Stimulated activated CD8-positive, alpha-beta memory T cell treated with anti-CD3 and anti-CD28 coated beads, Interleukin-4, amount 100 ng/mL, for 4 hours (primary cell): ENCODE data around the gene PSG11.
"Not testable (repeated sequence)": the region's sequence is repeated elsewhere in the genome, so short reads cannot be mapped to it uniquely, and the experiment has no call there.

Experiments
- DNase-seq, 2 donors: peaks; one replicate each; pipeline ENCODE4 v3.0.0-alpha.2; 2020; ENCODE audit warnings: low read depth in 2 of 2, low spot score in 1 of 2

PSG11 gene

DNA sequence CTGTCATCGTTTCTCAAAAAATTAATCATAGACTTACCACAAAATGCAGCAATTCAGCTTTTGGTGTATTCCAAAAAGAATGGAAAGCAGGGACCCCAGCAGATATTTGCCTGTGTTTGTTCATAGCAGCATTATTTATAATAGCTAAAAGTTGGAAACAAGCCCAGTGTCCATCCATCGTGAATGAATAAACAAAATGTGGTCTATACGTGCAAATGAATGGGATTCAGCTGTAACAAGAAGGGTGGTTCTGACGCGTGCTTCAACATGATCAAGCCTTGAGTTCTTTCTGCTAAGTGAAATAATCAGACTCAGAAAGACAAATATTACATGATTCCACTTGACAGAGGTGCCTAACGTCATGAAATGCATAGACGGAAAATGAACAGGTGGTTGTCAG lies 36.4 kb downstream of the PSG11 start:
- DNase-seq, result no peak

- not testable (repeated sequence) for DNase-seq
These were observed 37.1 kb downstream of the PSG11 start for GRCh38 chr19:42989186-42989585.

DNA sequence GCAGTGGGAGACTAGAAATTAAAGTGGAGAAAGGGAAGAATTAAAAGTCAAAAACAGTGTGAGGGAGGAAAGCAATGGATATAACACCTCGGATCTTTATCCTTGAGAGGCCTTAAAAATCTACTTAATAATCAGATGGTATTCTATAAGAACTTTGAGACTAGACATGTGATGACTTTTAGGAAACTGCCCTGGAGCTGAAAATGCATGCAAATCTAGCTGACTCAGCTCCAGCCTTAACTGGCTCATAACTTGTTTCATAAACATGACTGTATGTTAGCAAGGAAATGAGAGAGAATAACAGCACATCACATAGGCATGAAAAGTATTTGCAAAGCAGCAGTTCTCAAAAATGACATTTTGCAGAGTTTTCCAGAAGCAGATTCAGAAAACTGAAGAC lies 38.1 kb downstream of the PSG11 start:
- not testable (repeated sequence) for DNase-seq

GRCh38 chr19:42985588-42985987 lies 40.7 kb downstream of the PSG11 start:
- DNase-seq, result no peak

- DNase-seq, result not testable (repeated sequence)
These were observed 44.2 kb downstream of the PSG11 start for GRCh38 chr19:42982111-42982510.

DNA sequence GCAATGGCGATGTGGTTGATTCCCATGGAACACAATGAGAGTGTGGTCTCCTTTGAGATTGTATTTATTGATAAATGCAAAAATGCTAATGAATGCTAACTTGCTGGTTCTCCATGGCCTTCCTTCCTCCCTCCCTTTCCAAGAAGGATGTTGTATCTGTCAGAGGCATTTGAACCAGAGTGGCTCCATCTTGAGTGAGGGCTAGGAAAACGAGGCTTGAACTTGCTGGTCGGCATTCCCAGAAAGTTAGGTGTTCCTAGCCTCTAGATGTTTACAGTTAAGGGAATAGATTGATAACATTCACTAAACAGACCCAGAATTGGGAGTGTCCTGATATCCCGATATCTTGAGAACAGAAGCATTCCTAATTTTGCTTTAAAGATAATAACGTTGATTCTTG lies 54.8 kb downstream of the PSG11 start:
- DNase-seq, result not testable (repeated sequence)

DNA sequence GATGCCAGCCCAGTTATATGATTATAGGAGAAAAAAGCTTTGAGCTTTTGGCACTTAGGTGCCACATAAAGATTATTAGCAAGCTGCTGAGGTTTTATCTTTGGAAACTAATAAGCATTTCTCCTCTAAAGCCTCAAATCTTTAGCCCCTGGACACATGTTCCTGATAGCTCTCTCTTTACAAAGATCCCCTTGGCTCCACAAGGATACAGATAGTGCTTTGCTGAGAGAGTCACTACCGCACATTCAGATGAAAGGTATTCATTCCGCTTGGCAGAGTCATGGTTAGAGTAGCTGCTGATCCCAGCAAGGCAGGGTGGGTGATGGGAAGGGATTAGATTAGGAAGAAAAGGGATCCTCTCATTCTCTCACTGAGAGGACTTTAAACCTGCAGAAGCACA lies 61.1 kb downstream of the PSG11 start:
- DNase-seq, result no peak

DNA sequence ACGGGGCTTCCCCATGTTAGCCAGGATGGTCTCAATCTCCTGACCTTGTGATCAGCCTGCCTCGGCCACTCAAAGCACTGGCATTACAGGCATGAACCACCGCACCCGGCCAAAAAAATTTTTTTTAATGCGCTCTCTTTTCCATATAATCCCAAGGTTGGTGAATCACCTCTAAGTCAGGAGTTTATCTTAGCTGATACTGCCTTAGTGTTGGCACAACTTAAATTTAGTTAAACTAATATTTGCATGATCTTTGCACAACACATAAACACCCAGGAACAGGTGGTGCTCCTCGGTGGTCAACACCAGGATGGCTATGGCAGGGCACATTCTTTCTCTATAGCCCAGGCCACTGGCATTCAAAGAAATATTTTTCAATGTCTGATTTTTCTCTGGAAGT lies 65.2 kb downstream of the PSG11 start:
- DNase-seq, result no peak
